Measurements from ENCODE around the gene CROCC. TPM values are rescaled to one million over a fixed set of nuclear protein-coding genes. Genes with fewer than 3 reads are reported as not detected.
"Not testable (repeated sequence)": the region's sequence is repeated elsewhere in the genome, so short reads cannot be mapped to it uniquely, and the experiment has no call there.

CROCC gene
- polyA plus RNA-seq, 1 donor (not counting 4 experiments of a cell fraction or from before 2014, with no cell fraction given), result 8.2 TPM

GRCh38 chr1:16938351-16939321 is 16.9 kb downstream of the CROCC start:
- Histone ChIP-seq H3K27me3 (ENCODE audit: control insufficient read depth, extremely low read depth, insufficient read depth, low read length) (no peaks in the 10 kb centered on the region), H3K4me3 (ENCODE audit: control insufficient read depth in 2 of 3, extremely low read depth in 1 of 3, insufficient read depth in 2 of 3, low read depth in 1 of 3, low read length in 3 of 3) (no peak overlapping the region), H2AFZ (ENCODE audit: control insufficient read depth, low read length) (no peak overlapping the region), H3K4me1 (ENCODE audit: control insufficient read depth, extremely low read depth, insufficient read depth, low read length) (no peaks in the 10 kb centered on the region), H3K4me2 (ENCODE audit: control insufficient read depth, extremely low read depth, insufficient read depth, low read depth, low read length) (no peak overlapping the region), H3K79me2 (ENCODE audit: control insufficient read depth, insufficient read depth, low read length) (no peaks in the 10 kb centered on the region), H3K9me1 (ENCODE audit: control insufficient read depth, extremely low read depth, insufficient read depth, low read length) (no peaks in the 10 kb centered on the region), H3K9ac (ENCODE audit: control insufficient read depth, extremely low read depth, insufficient read depth, low read length) (no peak overlapping the region), H3K36me3 (ENCODE audit: control insufficient read depth in 2 of 2, extremely low read depth in 1 of 2, insufficient read depth in 2 of 2, low read length in 2 of 2) (peaks cover 3 to 18% of the 10 kb centered on the region in 2 experiments), H3K9me3 (ENCODE audit: control insufficient read depth, low read depth, low read length) (no peaks in the 10 kb centered on the region), H3K27ac (ENCODE audit: control insufficient read depth, insufficient read depth, low read length) (no peak overlapping the region), H4K20me1 (ENCODE audit: control insufficient read depth, extremely low read depth, insufficient read depth, low read length) (peaks cover 2% of the 10 kb centered on the region)
- TF ChIP-seq CTCF (optimal IDR thresholded peaks at IDR 0.05 in 1 of 3, IDR thresholded peaks at IDR 0.05 in 1 of 3, conservative IDR thresholded peaks at IDR 0.05 in 1 of 3; ENCODE audit: extremely low read depth in 1 of 3, insufficient read depth in 2 of 3, low read length in 3 of 3), result no peak
- no peak for TF ChIP-seq EZH2 (IDR thresholded peaks at IDR 0.05; ENCODE audit: low read length)
- DNase-seq (ENCODE audit: low read depth, low spot score) (no peak), FAIRE-seq (no peak)
- dilution Hi-C loops (cut with MboI; ENCODE audit: extremely low pct_ligation_motif_present, low sequenced_read_pairs), result no loop called here

- H3K4me3 ChIP-seq (ENCODE audit: control insufficient read depth in 2 of 3, extremely low read depth in 1 of 3, insufficient read depth in 2 of 3, low read depth in 1 of 3, low read length in 3 of 3); dilution Hi-C loops (cut with MboI; ENCODE audit: extremely low pct_ligation_motif_present, low sequenced_read_pairs); H3K9me3 ChIP-seq (ENCODE audit: control insufficient read depth, low read depth, low read length); H3K4me2 ChIP-seq (ENCODE audit: control insufficient read depth, extremely low read depth, insufficient read depth, low read depth, low read length); DNase-seq (ENCODE audit: low read depth, low spot score); H3K79me2 ChIP-seq (ENCODE audit: control insufficient read depth, insufficient read depth, low read length); H3K27ac ChIP-seq (ENCODE audit: control insufficient read depth, insufficient read depth, low read length); H2AFZ ChIP-seq (ENCODE audit: control insufficient read depth, low read length); H3K9me1 ChIP-seq (ENCODE audit: control insufficient read depth, extremely low read depth, insufficient read depth, low read length); H3K9ac ChIP-seq (ENCODE audit: control insufficient read depth, extremely low read depth, insufficient read depth, low read length); H3K27me3 ChIP-seq (ENCODE audit: control insufficient read depth, extremely low read depth, insufficient read depth, low read length); FAIRE-seq; H3K4me1 ChIP-seq (ENCODE audit: control insufficient read depth, extremely low read depth, insufficient read depth, low read length); H4K20me1 ChIP-seq (ENCODE audit: control insufficient read depth, extremely low read depth, insufficient read depth, low read length): not testable (repeated sequence)
- H3K36me3 ChIP-seq (ENCODE audit: control insufficient read depth in 2 of 2, extremely low read depth in 1 of 2, insufficient read depth in 2 of 2, low read length in 2 of 2), result peaks cover 3 to 18% of the 10 kb centered on the region in 2 experiments
Observed at GRCh38 chr1:16939386-16940180, 17.9 kb downstream of the CROCC start.
